HG03432 (cell line): ENCODE data around the gene ZNF557.
"Not testable (repeated sequence)": the region's sequence is repeated elsewhere in the genome, so short reads cannot be mapped to it uniquely, and the experiment has no call there.

ENCODE experiments used
- ATAC-seq: cut with Tn5 transposase; IDR thresholded peaks from one replicate; pipeline ENCODE4 v1.9.1; 2021; ENCODE audit warnings: mild to moderate bottlenecking, moderate library complexity; ENCODE audit not compliant: unreplicated experiment

The ZNF557 gene

DNA sequence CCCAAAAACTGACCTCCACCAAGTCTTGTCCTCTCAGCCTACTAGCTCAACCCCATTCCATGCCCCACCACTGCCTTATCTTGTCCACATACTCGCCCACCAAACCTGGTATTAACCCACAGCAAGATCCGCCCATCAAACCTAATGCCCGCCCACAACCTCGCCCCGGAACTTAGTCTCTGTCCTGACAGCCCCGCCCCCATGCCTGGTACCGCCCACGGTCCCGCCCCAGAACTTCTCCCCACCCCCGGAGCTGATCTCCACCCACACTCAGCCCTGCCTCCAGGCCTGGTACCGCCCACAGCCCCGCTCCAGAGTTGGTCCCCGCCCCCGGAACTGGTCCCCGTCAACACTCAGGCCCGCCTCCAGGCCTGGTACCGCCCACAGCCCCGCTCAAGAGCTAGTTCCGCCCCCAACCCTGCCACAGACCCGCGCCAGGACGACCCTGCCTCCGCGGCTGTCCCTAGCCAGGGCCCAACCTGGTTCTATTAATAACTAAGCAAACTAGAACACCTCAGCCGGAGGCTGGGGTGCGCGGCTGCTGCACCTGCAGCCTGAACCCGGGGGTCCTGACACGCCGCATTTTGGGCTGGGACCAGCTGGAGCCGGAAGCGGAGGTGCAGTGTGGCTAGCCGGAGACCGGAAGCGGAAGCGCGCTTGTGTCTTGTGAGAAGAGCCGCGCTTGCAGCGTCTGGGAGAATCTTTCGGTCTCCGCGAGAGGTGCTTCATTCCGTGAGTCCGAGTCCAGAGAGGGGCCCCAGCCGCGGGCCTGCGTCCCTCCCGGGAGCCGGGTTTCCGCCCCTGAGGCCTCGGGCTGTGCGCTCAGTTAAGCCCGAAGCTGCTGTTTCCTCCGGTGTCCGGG lies at the start of gene ZNF557:
ZNF557 (plus strand) TSS at position 662 of the 862 bp plus-strand sequence. CDS start 5,372 bp downstream, outside the sequence.
- ATAC-seq, result peak; percentile 88

DNA sequence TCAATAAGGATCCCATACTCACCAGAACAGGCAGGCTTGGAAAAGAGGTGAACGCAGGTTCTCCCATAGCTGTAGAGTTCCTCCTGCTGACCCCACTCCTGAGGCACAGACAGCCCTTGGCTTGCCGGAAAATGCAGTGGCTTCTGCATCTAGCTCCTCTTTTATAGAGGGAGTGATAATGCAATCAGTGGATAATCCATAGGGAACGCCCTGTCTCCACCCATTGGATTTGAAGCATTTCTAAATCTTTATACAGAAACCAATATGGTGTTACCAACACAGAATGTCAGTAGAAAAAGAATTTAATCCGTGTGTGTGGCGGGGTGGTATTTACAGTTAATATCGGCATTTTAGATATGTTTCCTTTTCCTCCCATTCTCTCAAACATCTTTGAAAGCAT lies 48.2 kb upstream of the ZNF557 start, which contains the start of gene MBD3L2B:
MBD3L2B (minus strand) TSS at position 101 of the 400 bp plus-strand sequence; CDS start at position 67, 34 bp downstream.
- ATAC-seq, result not testable (repeated sequence)

DNA sequence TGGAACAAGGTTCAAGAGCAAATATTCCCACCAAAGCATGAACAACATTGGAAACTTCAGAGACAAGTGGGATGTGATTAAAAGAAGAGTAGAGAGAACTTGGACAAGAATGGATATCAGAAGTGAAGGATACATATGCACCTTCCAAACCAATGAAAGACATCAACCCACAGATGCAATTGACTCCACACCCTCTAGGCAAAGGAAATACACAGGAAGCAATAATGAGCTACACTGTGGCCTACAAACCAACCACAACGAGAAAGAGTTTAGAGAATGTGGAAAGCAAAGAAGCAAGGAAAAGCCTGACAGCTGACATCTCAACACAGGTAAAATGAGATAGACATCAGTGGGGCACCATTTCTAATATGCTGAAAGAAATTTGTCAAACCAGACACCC lies 40.7 kb upstream of the ZNF557 start:
- ATAC-seq, result not testable (repeated sequence)

DNA sequence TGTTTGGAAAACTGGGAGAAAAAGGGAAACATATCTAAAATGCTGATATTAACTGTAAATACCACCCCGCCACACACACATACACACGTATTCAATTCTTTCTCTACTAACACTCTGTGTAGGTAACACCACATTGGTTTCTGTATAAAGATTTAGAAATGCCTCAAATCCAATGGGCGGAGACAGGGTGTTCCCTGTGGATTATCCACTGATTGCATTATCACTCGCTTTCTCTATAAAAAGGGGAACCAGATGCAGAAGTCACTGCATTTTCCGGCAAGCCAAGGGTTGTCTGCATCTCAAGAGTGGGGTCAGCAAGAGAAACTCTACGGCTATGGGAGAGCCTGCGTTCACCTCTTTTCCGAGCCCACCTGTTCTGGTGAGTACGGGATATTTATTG lies 39.2 kb upstream of the ZNF557 start, which contains the start of gene MBD3L5:
MBD3L5 (plus strand) TSS at position 301 of the 400 bp plus-strand sequence; CDS start at position 335, 34 bp downstream.
- not testable (repeated sequence) for ATAC-seq

DNA sequence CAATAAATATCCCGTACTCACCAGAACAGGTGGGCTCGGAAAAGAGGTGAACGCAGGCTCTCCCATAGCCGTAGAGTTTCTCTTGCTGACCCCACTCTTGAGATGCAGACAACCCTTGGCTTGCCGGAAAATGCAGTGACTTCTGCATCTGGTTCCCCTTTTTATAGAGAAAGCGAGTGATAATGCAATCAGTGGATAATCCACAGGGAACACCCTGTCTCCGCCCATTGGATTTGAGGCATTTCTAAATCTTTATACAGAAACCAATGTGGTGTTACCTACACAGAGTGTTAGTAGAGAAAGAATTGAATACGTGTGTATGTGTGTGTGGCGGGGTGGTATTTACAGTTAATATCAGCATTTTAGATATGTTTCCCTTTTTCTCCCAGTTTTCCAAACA lies 29.4 kb upstream of the ZNF557 start, which contains the start of gene MBD3L4:
MBD3L4 (minus strand) TSS at position 101 of the 400 bp plus-strand sequence; CDS start at position 66, 35 bp downstream.
- not testable (repeated sequence) for ATAC-seq

DNA sequence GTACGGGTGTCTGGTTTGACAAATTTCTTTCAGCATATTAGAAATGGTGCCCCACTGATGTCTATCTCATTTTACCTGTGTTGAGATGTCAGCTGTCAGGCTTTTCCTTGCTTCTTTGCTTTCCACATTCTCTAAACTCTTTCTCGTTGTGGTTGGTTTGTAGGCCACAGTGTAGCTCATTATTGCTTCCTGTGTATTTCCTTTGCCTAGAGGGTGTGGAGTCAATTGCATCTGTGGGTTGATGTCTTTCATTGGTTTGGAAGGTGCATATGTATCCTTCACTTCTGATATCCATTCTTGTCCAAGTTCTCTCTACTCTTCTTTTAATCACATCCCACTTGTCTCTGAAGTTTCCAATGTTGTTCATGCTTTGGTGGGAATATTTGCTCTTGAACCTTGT lies 27.9 kb upstream of the ZNF557 start:
- not testable (repeated sequence) for ATAC-seq

DNA sequence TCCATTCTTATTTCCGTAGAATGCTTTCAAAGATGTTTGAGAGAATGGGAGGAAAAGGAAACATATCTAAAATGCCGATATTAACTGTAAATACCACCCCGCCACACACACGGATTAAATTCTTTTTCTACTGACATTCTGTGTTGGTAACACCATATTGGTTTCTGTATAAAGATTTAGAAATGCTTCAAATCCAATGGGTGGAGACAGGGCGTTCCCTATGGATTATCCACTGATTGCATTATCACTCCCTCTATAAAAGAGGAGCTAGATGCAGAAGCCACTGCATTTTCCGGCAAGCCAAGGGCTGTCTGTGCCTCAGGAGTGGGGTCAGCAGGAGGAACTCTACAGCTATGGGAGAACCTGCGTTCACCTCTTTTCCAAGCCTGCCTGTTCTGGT lies 20.5 kb upstream of the ZNF557 start, which contains the start of gene MBD3L2:
MBD3L2 (plus strand) TSS at position 301 of the 400 bp plus-strand sequence; CDS start at position 354, 53 bp downstream.
- not testable (repeated sequence) for ATAC-seq

DNA sequence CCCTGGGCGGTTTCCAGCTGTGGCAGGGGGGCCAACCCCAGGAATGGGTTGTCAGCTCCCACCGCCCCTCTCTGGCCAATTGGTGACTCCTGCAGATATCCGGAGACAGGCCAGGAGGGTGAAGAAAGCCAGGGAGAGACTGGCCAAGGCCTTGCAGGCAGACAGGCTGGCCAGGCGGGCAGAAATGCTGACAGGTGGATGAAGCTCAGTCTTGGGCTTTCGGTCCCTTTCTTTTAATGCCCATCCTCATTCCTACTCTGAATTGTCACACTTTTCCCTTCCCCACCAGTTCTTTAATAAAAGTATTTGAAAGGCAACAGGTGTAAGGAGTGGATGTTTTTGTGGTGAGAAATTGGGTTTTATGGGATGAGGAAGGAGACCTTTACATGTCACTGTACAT lies 18.1 kb upstream of the ZNF557 start:
- ATAC-seq, result not testable (repeated sequence)

DNA sequence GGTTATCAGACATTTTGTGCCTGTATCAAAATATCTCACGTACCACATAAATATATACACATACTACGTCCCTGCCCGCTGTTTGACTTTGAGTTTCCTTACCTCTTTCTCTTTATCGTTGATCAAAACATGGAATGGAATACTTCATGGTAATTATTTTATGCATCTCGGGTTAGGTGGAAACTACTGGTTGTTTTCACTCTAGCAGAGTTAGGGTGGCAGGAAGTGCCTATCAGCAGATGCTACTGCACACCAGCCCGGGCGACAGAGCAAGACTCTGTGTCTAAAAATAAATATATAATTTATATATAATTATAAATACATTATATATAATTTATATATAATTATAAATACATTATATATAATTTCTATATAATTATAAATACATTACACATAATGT lies 16.6 kb upstream of the ZNF557 start:
- ATAC-seq, result not testable (repeated sequence)

DNA sequence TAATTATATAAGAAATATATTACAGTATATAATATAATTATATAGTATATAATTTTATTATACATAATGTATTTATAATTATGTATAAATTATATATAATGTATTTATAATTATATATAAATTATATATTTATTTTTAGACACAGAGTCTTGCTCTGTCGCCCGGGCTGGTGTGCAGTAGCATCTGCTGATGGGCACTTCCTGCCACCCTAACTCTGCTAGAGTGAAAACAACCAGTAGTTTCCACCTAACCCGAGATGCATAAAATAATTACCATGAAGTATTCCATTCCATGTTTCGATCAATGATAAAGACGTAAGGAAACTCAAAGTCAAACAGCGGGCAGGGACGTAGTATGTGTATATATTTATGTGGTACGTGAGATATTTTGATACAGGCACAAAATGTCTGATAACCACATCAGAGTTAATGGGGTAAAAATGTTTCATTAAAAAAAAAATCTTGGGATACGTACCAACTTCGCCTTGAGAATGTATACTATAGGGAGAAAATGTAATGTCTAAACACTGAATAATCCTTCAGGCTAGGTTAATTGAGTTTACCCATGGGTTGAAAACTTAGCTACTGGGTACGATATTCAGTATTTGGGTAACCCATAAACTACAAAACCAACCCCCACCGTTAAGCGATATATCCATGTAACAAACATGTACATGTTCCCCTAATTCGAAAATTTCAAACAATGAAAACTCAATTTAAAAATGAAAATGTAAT lies 14.7 kb upstream of the ZNF557 start:
- ATAC-seq, result not testable (repeated sequence)

DNA sequence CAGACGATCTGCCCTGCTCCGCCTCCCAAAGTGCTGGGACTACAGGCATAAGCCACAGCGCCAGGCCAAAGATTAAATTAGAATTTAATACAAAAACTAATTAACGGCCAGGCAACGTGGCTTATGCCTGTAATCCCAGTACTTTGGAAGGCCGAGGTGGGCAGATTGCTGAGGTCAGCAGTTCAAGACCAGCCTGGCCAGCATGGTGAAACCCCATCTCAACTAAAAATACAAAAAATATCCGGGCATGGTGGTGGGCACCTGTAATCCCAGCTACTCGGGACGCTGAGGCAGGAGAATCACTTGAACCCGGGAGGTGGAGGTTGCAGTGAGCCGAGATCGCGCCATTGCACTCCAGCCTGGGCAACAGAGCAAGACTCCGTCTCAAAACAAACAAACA lies 13.8 kb upstream of the ZNF557 start:
- not testable (repeated sequence) for ATAC-seq

DNA sequence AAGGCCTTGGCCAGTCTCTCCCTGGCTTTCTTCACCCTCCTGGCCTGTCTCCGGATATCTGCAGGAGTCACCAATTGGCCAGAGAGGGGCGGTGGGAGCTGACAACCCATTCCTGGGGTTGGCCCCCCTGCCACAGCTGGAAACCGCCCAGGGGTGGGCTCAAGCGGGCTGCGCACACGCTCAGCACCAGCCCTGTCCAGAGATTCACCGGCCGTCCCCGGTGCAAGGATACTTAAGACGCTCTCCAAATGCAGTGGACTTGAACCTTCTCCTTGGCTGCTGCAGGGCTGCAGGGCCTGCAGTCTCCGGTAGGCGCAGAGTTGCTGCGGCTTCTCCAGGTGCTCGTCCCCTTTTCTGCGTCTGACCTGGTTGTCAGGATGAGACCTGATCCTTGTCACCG lies 13.1 kb upstream of the ZNF557 start:
- ATAC-seq, result not testable (repeated sequence)

DNA sequence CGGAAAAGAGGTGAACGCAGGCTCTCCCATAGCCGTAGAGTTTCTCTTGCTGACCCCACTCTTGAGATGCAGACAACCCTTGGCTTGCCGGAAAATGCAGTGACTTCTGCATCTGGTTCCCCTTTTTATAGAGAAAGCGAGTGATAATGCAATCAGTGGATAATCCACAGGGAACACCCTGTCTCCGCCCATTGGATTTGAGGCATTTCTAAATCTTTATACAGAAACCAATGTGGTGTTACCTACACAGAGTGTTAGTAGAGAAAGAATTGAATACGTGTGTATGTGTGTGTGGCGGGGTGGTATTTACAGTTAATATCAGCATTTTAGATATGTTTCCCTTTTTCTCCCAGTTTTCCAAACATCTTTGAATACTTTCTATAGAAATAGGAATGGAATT lies 10.9 kb upstream of the ZNF557 start, which contains the start of gene MBD3L3:
MBD3L3 (minus strand) TSS at position 101 of the 400 bp plus-strand sequence; CDS start at position 30, 71 bp downstream.
- not testable (repeated sequence) for ATAC-seq

DNA sequence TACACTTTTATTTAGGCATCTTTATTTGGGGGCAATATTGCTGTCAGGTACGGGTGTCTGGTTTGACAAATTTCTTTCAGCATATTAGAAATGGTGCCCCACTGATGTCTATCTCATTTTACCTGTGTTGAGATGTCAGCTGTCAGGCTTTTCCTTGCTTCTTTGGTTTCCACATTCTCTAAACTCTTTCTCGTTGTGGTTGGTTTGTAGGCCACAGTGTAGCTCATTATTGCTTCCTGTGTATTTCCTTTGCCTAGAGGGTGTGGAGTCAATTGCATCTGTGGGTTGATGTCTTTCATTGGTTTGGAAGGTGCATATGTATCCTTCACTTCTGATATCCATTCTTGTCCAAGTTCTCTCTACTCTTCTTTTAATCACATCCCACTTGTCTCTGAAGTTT lies 9.5 kb upstream of the ZNF557 start:
- ATAC-seq, result not testable (repeated sequence)

DNA sequence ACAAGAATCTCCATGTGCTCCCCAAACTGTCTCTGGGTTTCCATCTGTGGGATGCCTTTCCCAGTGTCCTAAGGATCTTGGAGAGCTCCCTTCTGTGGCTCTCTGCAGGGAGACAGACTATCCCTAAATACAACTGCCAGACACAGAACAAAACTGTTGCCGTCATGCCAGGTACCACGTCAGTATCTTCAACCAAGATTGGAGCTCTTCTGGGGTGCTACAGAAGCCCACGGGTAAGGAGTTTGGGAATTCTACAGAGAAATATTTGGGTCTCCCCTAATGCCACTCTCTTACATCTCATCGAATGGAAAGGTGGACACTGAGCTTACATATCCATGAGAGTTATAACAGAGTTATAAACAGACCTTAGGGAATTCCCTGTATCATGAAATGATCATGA lies 6.2 kb upstream of the ZNF557 start:
- no peak for ATAC-seq

DNA sequence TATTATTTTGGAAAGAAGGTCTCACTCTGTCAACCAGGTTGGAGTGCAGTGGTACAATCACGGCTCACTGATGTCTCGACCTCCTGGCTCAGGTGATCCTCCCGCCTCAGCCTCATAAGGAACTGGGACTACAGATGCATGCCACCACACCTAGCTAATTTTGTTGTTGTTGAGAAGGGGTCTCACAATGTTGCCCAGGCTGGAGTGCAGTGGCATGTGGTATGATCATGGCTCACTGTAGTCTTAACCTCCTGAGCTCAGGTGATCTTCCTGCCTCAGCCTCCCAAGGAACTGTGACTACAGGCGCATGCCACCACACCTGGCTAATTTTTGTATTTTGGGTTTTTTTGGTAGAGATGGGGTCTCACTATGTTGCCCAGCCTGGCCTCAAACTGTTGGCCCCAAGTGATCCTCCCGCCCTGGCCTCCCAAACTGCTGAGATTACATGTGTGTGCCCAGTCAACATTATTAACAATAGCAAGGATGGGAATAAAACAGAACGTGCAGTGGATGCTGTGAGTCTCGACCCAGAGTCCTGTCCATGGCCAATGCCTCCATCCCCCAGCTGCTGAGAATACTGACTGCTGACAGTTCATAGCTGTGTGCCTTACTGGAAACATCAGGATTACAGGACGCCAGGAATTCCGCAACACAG lies 5.6 kb upstream of the ZNF557 start:
- no peak for ATAC-seq

DNA sequence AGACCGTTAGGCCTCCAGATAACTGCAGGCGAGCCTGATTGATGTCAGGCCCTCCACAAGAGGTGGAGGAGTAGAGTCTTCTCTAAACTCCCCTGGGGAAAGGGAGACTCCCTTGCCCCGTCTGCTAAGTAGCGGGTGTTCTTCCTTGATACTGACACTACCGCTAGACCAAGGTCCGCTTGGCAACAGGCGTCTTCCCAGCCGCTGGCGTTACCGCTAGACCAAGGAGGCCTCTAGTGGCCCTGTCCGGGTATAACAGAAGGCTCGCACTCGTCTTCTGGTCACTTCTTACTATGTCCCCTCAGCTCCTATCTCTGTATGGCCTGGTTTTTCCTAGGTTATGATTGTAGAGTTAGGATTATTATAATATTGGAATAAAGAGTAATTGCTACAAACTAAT lies 2.4 kb upstream of the ZNF557 start:
- not testable (repeated sequence) for ATAC-seq

DNA sequence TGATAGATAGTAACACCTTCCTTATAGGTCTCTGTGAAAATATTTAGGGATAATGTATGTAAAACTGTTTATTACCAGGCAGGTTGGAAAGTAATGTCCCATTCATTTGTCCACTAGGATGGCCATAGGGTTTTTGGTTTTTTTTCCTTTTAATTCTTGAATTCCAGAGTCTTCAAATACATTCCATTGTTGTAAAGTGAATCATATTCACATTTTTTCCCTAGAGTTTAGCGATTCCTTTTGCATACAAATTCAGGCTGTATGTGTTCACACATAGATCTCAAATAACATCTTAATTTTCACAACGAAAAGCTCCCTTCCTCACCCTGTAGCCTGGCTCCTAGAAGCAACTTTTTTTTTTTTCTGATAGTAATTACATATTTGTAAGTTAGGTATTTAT lies 1.8 kb upstream of the ZNF557 start:
- no peak for ATAC-seq

DNA sequence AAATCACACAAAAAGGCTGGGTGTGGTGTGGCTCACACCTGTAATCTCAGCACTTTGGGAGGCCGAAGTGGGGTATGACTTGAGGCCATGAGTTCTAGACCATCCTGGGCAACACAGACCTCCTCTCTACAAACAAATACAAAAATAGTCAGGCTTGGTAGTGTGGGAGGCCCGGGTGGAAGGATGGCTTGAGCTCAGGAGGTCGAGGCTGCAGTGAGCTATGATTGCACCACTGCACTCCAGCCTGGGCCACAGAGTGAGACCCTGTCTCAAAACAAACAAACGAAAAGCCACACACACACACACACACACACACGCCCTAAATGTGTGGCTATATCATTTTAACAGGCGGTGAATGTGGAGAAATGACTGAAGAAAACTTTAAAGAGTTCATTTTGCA lies 904 bp upstream of the ZNF557 start:
- ATAC-seq, result no peak

DNA sequence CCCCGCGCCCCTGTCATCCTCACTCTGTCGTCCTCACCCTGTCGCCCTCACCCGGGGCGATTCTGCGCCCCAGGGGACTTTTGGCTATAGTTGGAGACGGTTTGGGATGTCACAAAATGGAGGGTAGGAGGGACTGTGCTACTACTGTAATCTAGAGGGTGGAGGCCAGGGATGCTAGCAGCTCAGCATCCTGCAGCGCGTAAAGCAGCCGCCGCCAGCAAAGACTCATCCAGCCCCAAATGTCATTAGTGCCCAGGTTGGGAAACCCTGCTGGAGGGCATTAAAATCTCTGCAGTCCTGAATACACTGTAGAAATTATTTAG lies 362 bp downstream of the ZNF557 start:
- ATAC-seq, result no peak

DNA sequence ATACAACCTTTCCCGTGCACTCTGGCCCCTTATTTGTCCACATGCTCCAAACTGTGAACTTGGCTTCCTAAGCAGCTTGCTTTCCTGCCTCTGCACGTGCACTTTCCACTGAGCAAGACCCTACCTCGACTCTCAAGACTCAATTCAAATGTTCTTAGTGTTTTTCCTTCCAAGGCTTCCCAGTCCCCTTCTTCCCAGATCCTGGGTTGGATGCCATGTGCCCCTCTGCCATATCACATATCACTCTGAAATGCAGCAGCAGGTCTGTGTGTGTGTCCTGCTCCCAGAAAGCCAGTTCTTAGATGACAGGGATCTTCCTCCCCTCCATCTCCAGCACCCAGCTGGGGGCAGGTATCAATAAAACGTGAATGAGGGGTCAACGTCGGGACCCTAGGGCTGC lies 3.0 kb downstream of the ZNF557 start:
- ATAC-seq, result no peak
